AG09319 (cell line): Measurements from ENCODE around the gene CRY2.

Experiments
- DNase-seq: peaks from one replicate; pipeline ENCODE4 v3.0.0-alpha.2; 2010; ENCODE audit warnings: low read depth; ENCODE audit errors: extremely low read depth
- CTCF ChIP-seq: IDR thresholded peaks from 2 replicates; pipeline ENCODE4 v1.5.1; 2011; ENCODE audit warnings: low read depth, mild to moderate bottlenecking, inconsistent platforms, low read length, moderate library complexity

Gene CRY2

GRCh38 chr11:45877221-45877620 is 29.9 kb downstream of the CRY2 start:
- TF ChIP-seq CTCF: no peak
- no peak for DNase-seq

DNA sequence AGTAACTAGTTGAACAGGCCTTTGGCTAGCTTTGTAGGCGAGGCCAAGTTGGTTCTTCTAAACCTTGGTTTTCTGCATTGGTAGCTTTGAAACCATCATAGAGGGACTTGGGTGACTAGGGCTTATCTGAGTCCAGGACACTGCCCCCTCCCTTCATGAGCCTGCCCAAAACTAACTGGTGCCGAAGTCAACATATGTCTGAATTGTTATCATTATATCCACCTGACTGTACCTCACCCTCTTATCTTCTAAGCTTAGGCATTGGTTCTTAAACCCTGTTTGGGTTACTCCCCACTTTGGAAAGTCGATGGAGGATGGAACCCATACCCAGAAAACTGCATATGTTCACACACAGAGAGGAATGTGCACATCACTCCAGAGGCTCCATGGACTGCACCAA is 30.6 kb downstream of the CRY2 start:
- no peak for DNase-seq
- no peak for TF ChIP-seq CTCF

DNA sequence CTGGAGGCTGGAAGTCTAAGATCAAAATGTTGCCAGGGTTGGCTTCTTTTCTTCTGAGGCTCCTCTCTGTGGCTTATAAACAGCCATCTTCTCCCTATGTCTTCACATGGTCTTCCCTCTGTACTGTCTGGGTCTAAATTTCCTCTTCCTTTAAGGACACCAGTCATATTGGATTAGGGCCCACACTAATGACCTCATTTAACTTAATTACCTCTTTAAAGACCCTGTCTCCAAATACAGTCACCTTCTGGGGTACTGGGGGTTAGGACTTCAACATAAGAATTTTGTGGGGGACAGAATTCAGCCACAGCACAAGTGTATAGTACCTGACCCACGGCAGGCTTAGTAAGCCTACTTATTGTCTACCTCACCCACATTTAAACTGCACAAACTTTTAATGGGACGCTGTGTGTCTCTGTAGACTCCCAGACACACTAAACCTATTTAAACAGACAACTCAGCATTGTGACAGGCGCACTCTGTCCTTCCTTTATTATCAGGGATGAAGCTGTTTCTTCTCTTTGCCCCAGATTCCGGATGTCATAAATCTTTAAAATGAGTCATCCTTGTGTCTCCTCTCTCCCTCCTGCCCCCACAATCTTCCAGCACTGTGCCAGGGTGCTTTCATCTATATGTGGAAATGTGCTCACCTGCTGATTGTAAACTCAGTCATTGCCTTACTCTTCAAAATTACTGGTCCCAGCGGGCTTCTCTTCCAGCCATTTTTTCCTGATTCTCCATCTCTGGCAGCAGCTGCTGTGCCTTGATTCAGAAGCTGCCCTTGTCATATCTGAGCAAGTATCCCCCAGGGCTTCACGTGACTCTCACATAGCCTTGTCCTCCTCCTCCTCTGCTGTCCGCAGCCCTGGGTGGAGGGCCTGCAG is 32.8 kb downstream of the CRY2 start:
- no peak for TF ChIP-seq CTCF
- DNase-seq: no peak

DNA sequence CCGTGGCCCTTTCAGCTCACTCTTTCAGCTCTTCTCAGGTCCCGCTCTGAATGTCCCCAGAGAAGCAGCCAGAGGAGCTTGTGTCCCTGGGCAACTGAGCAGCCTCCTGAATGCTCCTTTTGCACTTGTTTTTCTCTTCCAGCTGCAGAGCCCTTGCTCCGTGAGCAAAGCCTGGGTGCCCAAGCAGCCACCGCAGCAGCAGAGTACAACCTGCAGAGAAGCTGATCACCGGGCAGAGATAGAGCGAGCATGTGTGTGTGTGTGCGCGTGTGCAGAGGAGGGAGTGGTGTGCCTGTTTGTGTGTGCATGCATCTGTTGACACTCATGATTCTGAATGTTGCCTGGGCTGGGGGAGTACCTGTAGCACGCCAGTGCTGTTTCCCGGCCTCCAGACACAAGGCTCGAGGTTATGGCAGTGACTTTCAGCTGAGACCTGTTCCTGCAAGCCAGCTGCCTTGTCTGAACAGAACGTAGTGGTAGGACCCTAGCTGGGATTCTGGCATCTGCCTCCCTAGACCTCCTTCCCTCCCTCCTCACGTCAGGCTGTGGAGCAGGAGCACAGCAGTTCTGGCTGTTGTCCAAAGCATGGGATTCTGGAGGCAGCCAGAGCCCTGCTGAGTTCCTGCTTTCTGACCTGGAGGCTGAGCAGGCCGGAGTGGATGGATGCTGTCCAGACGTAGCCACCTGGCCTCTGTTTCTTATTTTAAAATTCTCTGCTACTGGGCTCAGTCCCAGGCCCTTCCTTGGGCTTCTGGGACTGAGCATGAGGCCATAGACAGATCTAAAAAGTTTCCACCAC is 33.7 kb downstream of the CRY2 start:
- no peak for DNase-seq
- no peak for TF ChIP-seq CTCF

GRCh38 chr11:45881708-45882368 is 34.6 kb downstream of the CRY2 start:
- TF ChIP-seq CTCF: no peak
- no peak for DNase-seq

DNA sequence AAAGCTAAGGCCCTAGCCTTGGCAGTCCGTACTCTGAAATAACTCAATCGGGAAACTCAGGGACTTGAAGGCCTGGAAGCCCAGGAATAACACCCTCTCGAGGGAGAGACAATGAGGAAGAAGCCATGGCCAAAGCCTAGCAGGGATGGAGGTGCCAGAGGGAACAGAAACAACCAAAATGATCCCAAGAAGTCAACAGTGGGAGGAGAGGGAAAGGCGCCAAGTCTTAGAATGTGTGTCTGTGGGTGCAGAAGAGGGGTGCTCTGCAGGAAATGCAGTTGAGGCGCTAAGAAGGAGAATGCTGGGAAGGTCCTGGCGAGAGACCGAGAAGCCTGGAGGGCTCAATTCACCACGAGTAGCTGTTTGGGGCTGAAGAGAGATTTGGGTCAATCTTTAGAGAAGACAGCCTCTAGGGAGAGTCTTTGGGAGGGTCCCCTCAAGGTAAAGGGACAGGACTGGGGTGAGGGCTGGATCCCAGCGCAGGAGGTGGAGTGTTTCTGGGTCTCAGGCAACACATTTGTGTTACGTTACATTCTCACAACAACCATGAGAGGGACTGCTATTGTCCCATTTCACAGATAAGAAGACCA is 37.4 kb downstream of the CRY2 start:
- DNase-seq: no peak
- no peak for TF ChIP-seq CTCF
